HCT116 (cell line): Measurements from ENCODE around the gene PDILT. TPM values are rescaled to one million over a fixed set of nuclear protein-coding genes. Genes with fewer than 3 reads are reported as not detected.

Source experiments
- ATAC-seq: fragments of 200-7000 bp; cut with Tn5 transposase; 2 replicates; pipeline ENCODE4 v1.9.1; 2020; ENCODE audit warnings: mild to moderate bottlenecking, moderate library complexity
- BruUV-seq: library from RNA; stranded (reverse); fragments of 400-500 nt; replicated peaks from 2 replicates; lab custom pipeline; 2021; lab: Mats Ljungman, UMichigan
- CTCF ChIA-PET: fragments of 300-600 bp; sonication (Branson Sonifier 250); formaldehyde crosslinking; loops from one replicate; lab custom pipeline; 2021; ENCODE audit warnings: antibody characterized with exemption; lab: Charles Lee
- POLR2A ChIA-PET: fragments of 300-600, 350-600 bp; sonication (Branson Sonifier 250); formaldehyde crosslinking; loops from one replicate; lab custom pipeline; 2021; ENCODE audit warnings: antibody characterized with exemption; lab: Charles Lee
- RAD21 ChIA-PET, 2 experiments: fragments of 300-600 bp; sonication (Branson Sonifier 250); formaldehyde crosslinking; loops; one replicate each; lab custom pipeline; 2023; ENCODE audit warnings: low total read pairs in 2 of 2; ENCODE audit not compliant: uncharacterized antibody in 2 of 2, unreplicated experiment in 2 of 2, low non-redundant PET in 1 of 2; lab: Charles Lee
- DNase-seq: peaks from one replicate; pipeline ENCODE4 v3.0.0-alpha.2; 2010; ENCODE audit warnings: low read depth, low spot score
- H2AFZ ChIP-seq: fragments of 200-600 bp; shearing (Covaris generic), sonication (generic); 2 replicates; pipeline ENCODE4 v1.6.1; 2017; ENCODE audit warnings: low read depth, mixed run types, mixed read lengths, antibody characterized with exemption, low read length; ENCODE audit not compliant: poor library complexity, severe bottlenecking
- H3K27ac ChIP-seq: 2 replicates; pipeline ENCODE4 v1.5.1; 2012; ENCODE audit warnings: low read depth, low read length
- H3K27me3 ChIP-seq: fragments of 200-600 bp; sonication (generic); 2 replicates; pipeline ENCODE4 v1.6.1; 2016; ENCODE audit warnings: mixed run types, low read length, mixed read lengths; ENCODE audit not compliant: insufficient read depth
- H3K36me3 ChIP-seq, 2 experiments: fragments of 200-500 bp in 1 of 2; fragments of 200-600 bp in 1 of 2; sonication (Bioruptor generic) in 1 of 2; sonication (generic) in 1 of 2; 2 replicates each; pipeline versions ENCODE4 v1.5.1 to v1.6.1; 2014 to 2016; ENCODE audit warnings: low read length in 2 of 2, inconsistent platforms in 1 of 2, mixed read lengths in 1 of 2, mixed run types in 1 of 2; ENCODE audit not compliant: insufficient read depth in 2 of 2, control insufficient read depth in 1 of 2
- H3K4me1 ChIP-seq, 2 experiments: fragments of 200-600 bp in 1 of 2; sonication (generic) in 1 of 2; 2 replicates each; pipeline versions ENCODE4 v1.5.1 to v1.6.1; 2012 to 2017; ENCODE audit warnings: low read length in 2 of 2, inconsistent platforms in 1 of 2, mild to moderate bottlenecking in 1 of 2, mixed read lengths in 1 of 2, mixed run types in 1 of 2, moderate library complexity in 1 of 2; ENCODE audit not compliant: insufficient read depth in 2 of 2, control insufficient read depth in 1 of 2
- H3K4me2 ChIP-seq: fragments of 200-600 bp; sonication (generic); 2 replicates; pipeline ENCODE4 v1.6.1; 2017; ENCODE audit warnings: mixed run types, low read length, mixed read lengths
- H3K4me3 ChIP-seq, 2 experiments: fragments of 200-600 bp in 1 of 2; sonication (generic) in 1 of 2; replicated peaks in 1 of 2; 2 replicates each; pipeline ENCODE4 v1.5.1; 2011 to 2016; ENCODE audit warnings: low read length in 2 of 2, control low read depth in 1 of 2, low read depth in 1 of 2, mild to moderate bottlenecking in 1 of 2, mixed read lengths in 1 of 2, mixed run types in 1 of 2
- H3K79me2 ChIP-seq: fragments of 200-600 bp; sonication (generic); 2 replicates; pipeline ENCODE4 v1.6.1; 2017; ENCODE audit warnings: mild to moderate bottlenecking, mixed run types, low read length, moderate library complexity, mixed read lengths; ENCODE audit not compliant: insufficient read depth
- H3K9ac ChIP-seq: fragments of 200-600 bp; sonication (generic); 2 replicates; pipeline ENCODE4 v1.6.1; 2016; ENCODE audit warnings: low read length, mixed read lengths
- H3K9me2 ChIP-seq: fragments of 200-600 bp; sonication (generic), shearing (Covaris generic); 2 replicates; pipeline ENCODE4 v1.6.1; 2017; ENCODE audit warnings: mixed run types, mild to moderate bottlenecking, moderate library complexity; ENCODE audit not compliant: insufficient read depth
- H3K9me3 ChIP-seq, 2 experiments: fragments of 200-500 bp in 1 of 2; fragments of 200-600 bp in 1 of 2; sonication (Bioruptor generic) in 1 of 2; sonication (generic) in 1 of 2; 2 replicates each; pipeline ENCODE4 v1.6.1; 2014 to 2017; ENCODE audit warnings: low read length in 2 of 2, mixed read lengths in 2 of 2, inconsistent platforms in 1 of 2, low read depth in 1 of 2, mild to moderate bottlenecking in 1 of 2, mixed run types in 1 of 2, moderate library complexity in 1 of 2; ENCODE audit not compliant: control insufficient read depth in 1 of 2, insufficient read depth in 1 of 2
- H4K20me1 ChIP-seq: fragments of 200-600 bp; sonication (generic), shearing (Covaris generic); 2 replicates; pipeline ENCODE4 v1.6.1; 2017; ENCODE audit warnings: mixed run types, mild to moderate bottlenecking, moderate library complexity; ENCODE audit not compliant: insufficient read depth
- CBX3 ChIP-seq: IDR thresholded peaks from 2 replicates; pipeline ENCODE4 v1.6.1; 2012; ENCODE audit warnings: low read depth
- CEBPB ChIP-seq: IDR thresholded peaks from 2 replicates; pipeline ENCODE4 v1.6.1; 2012; ENCODE audit warnings: low read depth
- CTCF ChIP-seq, 3 experiments: fragments of 200-600 bp in 1 of 3; sonication (generic) in 1 of 3; IDR thresholded peaks in 2 of 3; conservative IDR thresholded peaks in 1 of 3; 2 replicates each; pipeline ENCODE4 v1.5.1; 2012 to 2017; ENCODE audit warnings: low read depth in 2 of 3, low read length in 2 of 3, antibody characterized with exemption in 1 of 3, borderline replicate concordance in 1 of 3, control low read depth in 1 of 3, mild to moderate bottlenecking in 1 of 3, mixed read lengths in 1 of 3, mixed run types in 1 of 3, moderate library complexity in 1 of 3; ENCODE audit not compliant: insufficient read depth in 1 of 3
- EGR1 ChIP-seq: IDR thresholded peaks from 2 replicates; pipeline ENCODE4 v1.6.1; 2012; ENCODE audit warnings: low read depth
- ELF1 ChIP-seq: IDR thresholded peaks from 2 replicates; pipeline ENCODE4 v1.6.1; 2012; ENCODE audit warnings: low read depth, borderline replicate concordance
- EZH2 ChIP-seq: fragments of 200-600 bp; sonication (generic); IDR thresholded peaks from 2 replicates; pipeline ENCODE4 v1.6.1; 2017; ENCODE audit warnings: antibody characterized with exemption, mixed run types
- EZH2phosphoT487 ChIP-seq: fragments of 200-600 bp; IDR thresholded peaks from 2 replicates; pipeline ENCODE4 v1.6.1; 2018; ENCODE audit warnings: antibody characterized with exemption, borderline replicate concordance
- FOSL1 ChIP-seq: IDR thresholded peaks from 2 replicates; pipeline ENCODE4 v1.6.1; 2012; ENCODE audit warnings: low read depth
- POLR2A ChIP-seq: IDR thresholded peaks from 2 replicates; pipeline ENCODE4 v1.7.0; 2011; ENCODE audit warnings: borderline replicate concordance; ENCODE audit not compliant: insufficient read depth, insufficient read length; ENCODE audit errors: extremely low read depth
- POLR2AphosphoS5 ChIP-seq: IDR thresholded peaks from 2 replicates; pipeline ENCODE4 v1.6.1; 2011; ENCODE audit warnings: mild to moderate bottlenecking, low read depth, low read length, moderate library complexity
- RAD21 ChIP-seq: IDR thresholded peaks from 2 replicates; pipeline ENCODE4 v1.6.1; 2012; ENCODE audit warnings: low read depth, mild to moderate bottlenecking
- SP1 ChIP-seq: IDR thresholded peaks from 2 replicates; pipeline ENCODE4 v1.6.1; 2012; ENCODE audit warnings: low read depth
- SRF ChIP-seq: IDR thresholded peaks from 2 replicates; pipeline ENCODE4 v1.6.1; 2012; ENCODE audit warnings: low read depth
- TCF7L2 ChIP-seq: IDR thresholded peaks from 2 replicates; pipeline ENCODE4 v1.7.0; 2011; ENCODE audit warnings: borderline replicate concordance, inconsistent platforms; ENCODE audit not compliant: insufficient read depth, insufficient read length; ENCODE audit errors: extremely low read depth
- YY1 ChIP-seq: IDR thresholded peaks from 2 replicates; pipeline ENCODE4 v1.6.1; 2011; ENCODE audit warnings: low read length, low read depth, moderate library complexity, mild to moderate bottlenecking; ENCODE audit not compliant: insufficient replicate concordance; ENCODE audit errors: extremely low read depth
- ZFX ChIP-seq: fragments of 450-650 bp; IDR thresholded peaks from 2 replicates; pipeline ENCODE4 v1.6.1; 2017
- ZNF274 ChIP-seq: fragments of 200-500 bp; sonication (Bioruptor generic); IDR thresholded peaks from 2 replicates; pipeline ENCODE4 v1.6.1; 2014; ENCODE audit warnings: mild to moderate bottlenecking, low read depth, low read length, inconsistent platforms
- intact Hi-C: fragments of 100-400 bp; cut with micrococcal nuclease; formaldehyde crosslinking; loops from 2 replicates; pipeline ENCODE4 v1.10.0; 2022
- total RNA-seq: library from RNA; stranded (reverse); gene quantifications from one replicate; pipeline ENCODE4 v1.2.1, GENCODE V29; 2021; ENCODE audit not compliant: unreplicated experiment
- TF ChIP-seq, protein P1 (sequence below): IDR thresholded peaks from 2 replicates; pipeline ENCODE4 v1.6.1; 2012; ENCODE audit warnings: low read depth
- TF ChIP-seq, protein P2 (sequence below): IDR thresholded peaks from 2 replicates; pipeline ENCODE4 v1.6.1; 2012
- TF ChIP-seq, protein P3 (sequence below): IDR thresholded peaks from 2 replicates; pipeline ENCODE4 v1.6.1; 2011; ENCODE audit warnings: mild to moderate bottlenecking, low read length, moderate library complexity; ENCODE audit not compliant: insufficient replicate concordance; ENCODE audit errors: extremely low read depth

Gene PDILT
- total RNA-seq, 1 experiment from 2014 or later: not detected

DNA sequence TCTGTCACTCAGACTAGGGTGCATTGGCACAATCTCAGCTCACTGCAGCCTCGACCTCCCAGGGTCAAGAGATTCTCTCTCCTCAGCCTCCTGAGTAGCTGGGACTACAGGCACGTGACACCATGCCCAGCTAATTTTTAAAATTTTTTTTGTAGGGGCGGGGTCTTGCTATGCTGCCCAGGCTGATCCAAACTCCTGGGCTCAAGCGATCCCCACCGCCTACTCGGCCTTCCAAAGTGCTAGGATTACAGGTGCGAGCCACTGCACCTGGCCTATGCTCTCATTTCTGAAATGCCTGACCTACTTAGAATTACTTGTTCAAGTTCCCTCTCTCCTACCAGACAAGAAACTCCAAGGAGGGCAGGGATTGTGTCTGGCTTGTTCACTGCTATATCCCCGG is 72.1 kb downstream of the PDILT start:
- no peak overlapping the region for H2AFZ ChIP-seq
- POLR2A ChIA-PET: no interaction called here
- no peaks in the 10 kb centered on the region for H3K9me2 ChIP-seq
- no peaks in the 10 kb centered on the region for H3K36me3 ChIP-seq
- intact Hi-C loops: no loop called here
- DNase-seq: no peak
- H4K20me1 ChIP-seq: no peaks in the 10 kb centered on the region
- no peaks in the 10 kb centered on the region for H3K79me2 ChIP-seq
- TF ChIP-seq EZH2phosphoT487 (no peak), SRF (no peak), CEBPB (no peak), ZNF274 (no peak), POLR2A (no peak), YY1 (no peak), POLR2AphosphoS5 (no peak), CBX3 (no peak), CTCF (IDR thresholded peaks at IDR 0.05 in 2 of 3, conservative IDR thresholded peaks at IDR 0.05 in 1 of 3; ENCODE audit: borderline replicate concordance in 1 of 3, insufficient read depth in 1 of 3, low read depth in 2 of 3, low read length in 2 of 3) (no peak), ZFX (no peak), RAD21 (no peak), TCF7L2 (no peak), EZH2 (no peak), ELF1 (no peak), FOSL1 (no peak), SP1 (no peak), EGR1 (no peak)
- TF ChIP-seq, protein P1, sequence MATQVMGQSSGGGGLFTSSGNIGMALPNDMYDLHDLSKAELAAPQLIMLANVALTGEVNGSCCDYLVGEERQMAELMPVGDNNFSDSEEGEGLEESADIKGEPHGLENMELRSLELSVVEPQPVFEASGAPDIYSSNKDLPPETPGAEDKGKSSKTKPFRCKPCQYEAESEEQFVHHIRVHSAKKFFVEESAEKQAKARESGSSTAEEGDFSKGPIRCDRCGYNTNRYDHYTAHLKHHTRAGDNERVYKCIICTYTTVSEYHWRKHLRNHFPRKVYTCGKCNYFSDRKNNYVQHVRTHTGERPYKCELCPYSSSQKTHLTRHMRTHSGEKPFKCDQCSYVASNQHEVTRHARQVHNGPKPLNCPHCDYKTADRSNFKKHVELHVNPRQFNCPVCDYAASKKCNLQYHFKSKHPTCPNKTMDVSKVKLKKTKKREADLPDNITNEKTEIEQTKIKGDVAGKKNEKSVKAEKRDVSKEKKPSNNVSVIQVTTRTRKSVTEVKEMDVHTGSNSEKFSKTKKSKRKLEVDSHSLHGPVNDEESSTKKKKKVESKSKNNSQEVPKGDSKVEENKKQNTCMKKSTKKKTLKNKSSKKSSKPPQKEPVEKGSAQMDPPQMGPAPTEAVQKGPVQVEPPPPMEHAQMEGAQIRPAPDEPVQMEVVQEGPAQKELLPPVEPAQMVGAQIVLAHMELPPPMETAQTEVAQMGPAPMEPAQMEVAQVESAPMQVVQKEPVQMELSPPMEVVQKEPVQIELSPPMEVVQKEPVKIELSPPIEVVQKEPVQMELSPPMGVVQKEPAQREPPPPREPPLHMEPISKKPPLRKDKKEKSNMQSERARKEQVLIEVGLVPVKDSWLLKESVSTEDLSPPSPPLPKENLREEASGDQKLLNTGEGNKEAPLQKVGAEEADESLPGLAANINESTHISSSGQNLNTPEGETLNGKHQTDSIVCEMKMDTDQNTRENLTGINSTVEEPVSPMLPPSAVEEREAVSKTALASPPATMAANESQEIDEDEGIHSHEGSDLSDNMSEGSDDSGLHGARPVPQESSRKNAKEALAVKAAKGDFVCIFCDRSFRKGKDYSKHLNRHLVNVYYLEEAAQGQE: no peak
- TF ChIP-seq, protein P2, sequence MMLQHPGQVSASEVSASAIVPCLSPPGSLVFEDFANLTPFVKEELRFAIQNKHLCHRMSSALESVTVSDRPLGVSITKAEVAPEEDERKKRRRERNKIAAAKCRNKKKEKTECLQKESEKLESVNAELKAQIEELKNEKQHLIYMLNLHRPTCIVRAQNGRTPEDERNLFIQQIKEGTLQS: no peak
- TF ChIP-seq, protein P3, sequence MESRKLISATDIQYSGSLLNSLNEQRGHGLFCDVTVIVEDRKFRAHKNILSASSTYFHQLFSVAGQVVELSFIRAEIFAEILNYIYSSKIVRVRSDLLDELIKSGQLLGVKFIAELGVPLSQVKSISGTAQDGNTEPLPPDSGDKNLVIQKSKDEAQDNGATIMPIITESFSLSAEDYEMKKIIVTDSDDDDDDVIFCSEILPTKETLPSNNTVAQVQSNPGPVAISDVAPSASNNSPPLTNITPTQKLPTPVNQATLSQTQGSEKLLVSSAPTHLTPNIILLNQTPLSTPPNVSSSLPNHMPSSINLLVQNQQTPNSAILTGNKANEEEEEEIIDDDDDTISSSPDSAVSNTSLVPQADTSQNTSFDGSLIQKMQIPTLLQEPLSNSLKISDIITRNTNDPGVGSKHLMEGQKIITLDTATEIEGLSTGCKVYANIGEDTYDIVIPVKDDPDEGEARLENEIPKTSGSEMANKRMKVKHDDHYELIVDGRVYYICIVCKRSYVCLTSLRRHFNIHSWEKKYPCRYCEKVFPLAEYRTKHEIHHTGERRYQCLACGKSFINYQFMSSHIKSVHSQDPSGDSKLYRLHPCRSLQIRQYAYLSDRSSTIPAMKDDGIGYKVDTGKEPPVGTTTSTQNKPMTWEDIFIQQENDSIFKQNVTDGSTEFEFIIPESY: no peak
- CTCF ChIA-PET: no interaction called here
- no peaks in the 10 kb centered on the region for H3K9me3 ChIP-seq
- BruUV-seq: no TSS peak
- peaks cover 34% of the 10 kb centered on the region for H3K27me3 ChIP-seq
- no peak overlapping the region for H3K4me3 ChIP-seq
- no peak overlapping the region for H3K9ac ChIP-seq
- no peak overlapping the region for H3K4me2 ChIP-seq
- no peaks in the 10 kb centered on the region for H3K4me1 ChIP-seq
- no peak for ATAC-seq
- RAD21 ChIA-PET: no interaction called here
- H3K27ac ChIP-seq: no peak overlapping the region
